Subcutaneous adipose tissue (tissue), 4 donors: Measurements from ENCODE around the gene BAG3. TPM values are rescaled to one million over a fixed set of nuclear protein-coding genes. Genes with fewer than 3 reads are reported as not detected.

Source experiments
- total RNA-seq, 4 donors: library from RNA; depleted of rRNA; stranded (reverse); fragments of >200 nt; gene quantifications; one replicate each; pipeline ENCODE4 v1.1.0, GENCODE V29; 2016
- TF ChIP-seq, protein P1 (sequence below): fragments of 450-650 bp; IDR thresholded peaks from one replicate; pipeline ENCODE4 v1.5.1; 2016; ENCODE audit warnings: low read depth, mild to moderate bottlenecking, control low read depth, antibody characterized with exemption, moderate library complexity

The BAG3 gene
- total RNA-seq, 4 donors from 2014 or later = 16.1 to 33.1 (median 21.1) TPM

DNA sequence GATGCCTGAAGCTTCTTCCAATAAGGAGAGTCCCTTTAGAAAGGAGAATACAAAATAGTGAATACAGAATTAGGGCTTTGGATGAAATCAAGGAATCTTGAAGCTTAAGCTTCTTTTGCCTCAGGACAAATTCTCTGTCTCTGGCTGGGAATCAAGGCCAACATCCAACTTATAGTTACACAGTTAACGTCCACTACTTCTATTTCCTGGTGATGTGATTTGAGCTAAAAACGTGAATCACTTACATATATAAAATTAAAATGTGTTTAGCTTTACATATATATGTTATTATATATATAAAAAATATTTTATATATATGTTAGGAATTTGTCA is 63.3 kb downstream of the BAG3 start:
- TF ChIP-seq, protein P1, sequence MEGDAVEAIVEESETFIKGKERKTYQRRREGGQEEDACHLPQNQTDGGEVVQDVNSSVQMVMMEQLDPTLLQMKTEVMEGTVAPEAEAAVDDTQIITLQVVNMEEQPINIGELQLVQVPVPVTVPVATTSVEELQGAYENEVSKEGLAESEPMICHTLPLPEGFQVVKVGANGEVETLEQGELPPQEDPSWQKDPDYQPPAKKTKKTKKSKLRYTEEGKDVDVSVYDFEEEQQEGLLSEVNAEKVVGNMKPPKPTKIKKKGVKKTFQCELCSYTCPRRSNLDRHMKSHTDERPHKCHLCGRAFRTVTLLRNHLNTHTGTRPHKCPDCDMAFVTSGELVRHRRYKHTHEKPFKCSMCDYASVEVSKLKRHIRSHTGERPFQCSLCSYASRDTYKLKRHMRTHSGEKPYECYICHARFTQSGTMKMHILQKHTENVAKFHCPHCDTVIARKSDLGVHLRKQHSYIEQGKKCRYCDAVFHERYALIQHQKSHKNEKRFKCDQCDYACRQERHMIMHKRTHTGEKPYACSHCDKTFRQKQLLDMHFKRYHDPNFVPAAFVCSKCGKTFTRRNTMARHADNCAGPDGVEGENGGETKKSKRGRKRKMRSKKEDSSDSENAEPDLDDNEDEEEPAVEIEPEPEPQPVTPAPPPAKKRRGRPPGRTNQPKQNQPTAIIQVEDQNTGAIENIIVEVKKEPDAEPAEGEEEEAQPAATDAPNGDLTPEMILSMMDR = no peak

GRCh38 chr10:119715628-119716505 is 64.7 kb downstream of the BAG3 start:
- TF ChIP-seq, protein P1 = no peak

DNA sequence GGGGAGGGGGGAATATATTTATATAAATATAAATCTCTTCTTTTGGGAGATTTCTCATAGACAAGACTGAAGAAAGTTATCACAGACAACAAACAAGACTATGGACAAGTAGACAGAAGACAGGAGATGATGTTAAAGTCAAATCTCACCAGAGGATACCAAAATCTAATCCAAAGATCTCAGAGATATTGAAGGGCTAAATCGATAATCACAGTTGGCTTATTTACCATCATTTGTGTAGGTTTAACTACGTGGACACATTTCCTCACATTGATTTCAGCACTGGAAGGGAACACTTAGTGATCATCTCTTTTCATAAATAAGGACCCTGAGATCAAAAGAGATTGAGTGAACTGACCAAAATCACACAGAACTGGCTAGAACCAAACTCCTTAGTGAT is 72.0 kb downstream of the BAG3 start:
- TF ChIP-seq, protein P1 = no peak

DNA sequence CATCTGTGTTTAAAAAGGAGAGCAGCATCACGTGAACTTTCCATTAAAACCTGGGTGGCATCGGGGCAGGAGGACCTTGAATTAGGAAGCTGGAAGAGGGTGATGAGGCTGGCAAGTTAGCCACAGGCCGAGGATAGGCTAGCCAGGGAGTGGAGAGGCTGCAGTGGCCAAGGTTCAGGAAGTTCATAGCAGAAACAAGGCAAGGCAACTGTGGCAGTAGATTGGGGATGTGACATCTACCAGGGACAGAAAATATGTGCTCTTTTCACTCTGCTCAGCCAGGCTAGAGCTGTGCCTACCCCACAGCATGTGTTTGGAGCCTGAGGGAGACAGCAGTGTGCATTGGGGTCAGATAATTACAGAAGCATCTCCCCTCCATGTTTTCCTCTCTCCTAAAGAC is 72.4 kb downstream of the BAG3 start:
- TF ChIP-seq, protein P1 = no peak

GRCh38 chr10:119724593-119725516 is 73.7 kb downstream of the BAG3 start:
- TF ChIP-seq, protein P1 = no peak

- TF ChIP-seq, protein P1 = no peak
These were observed 74.3 kb downstream of the BAG3 start for GRCh38 chr10:119725517-119725827.
